OCI-LY3 (cell line): ENCODE measurements around the gene USE1.

Experiments
- CTCF ChIP-seq: fragments of 200-600, 300-600 bp; sonication (generic); IDR thresholded peaks from 2 replicates; pipeline ENCODE4 v1.5.1; 2014; ENCODE audit warnings: antibody characterized with exemption, low read length, low read depth
- EZH2phosphoT487 ChIP-seq: fragments of 200-600 bp; shearing (Covaris generic); IDR thresholded peaks from 2 replicates; pipeline ENCODE4 v1.6.1; 2018; ENCODE audit warnings: antibody characterized with exemption, mixed run types, low read depth

- TF ChIP-seq CTCF, result no peak
- TF ChIP-seq EZH2phosphoT487, result no peak
These were observed 8.2 kb upstream of the USE1 start for GRCh38 chr19:17206736-17207581.
